ENCODE results near the gene SCRT2. TPM values are rescaled to one million over a fixed set of nuclear protein-coding genes. Genes with fewer than 3 reads are reported as not detected.

SCRT2 gene
- total RNA-seq, 1 experiment from 2014 or later = 0.20 TPM

DNA sequence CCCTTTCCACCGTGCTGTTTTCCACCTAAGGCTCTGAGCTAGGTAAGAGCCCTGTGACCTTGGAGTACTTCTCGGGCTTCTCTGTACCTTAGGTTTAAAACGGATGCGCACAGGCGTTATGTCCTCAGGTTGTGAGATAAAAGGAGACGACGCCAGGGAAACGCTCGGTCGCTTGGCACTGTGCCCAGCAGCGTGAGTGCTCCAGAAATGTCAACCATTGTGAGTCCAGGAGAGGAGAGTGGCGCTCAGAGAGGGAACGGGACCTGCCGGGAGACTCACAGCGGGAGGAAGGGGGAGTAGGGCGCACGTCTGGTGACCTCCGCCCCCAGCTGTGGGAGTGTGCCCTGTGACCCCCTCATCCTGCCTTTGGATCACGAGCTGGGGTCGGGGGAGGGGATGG is 33.8 kb upstream of the SCRT2 start (continued):
- TF ChIP-seq SP1 (CRISPR knock-in tag; conservative IDR thresholded peaks at IDR 0.05) (no peak), ETV6 (CRISPR knock-in tag; IDR thresholded peaks at IDR 0.05) (no peak), NFE2L1 (CRISPR knock-in tag; IDR thresholded peaks at IDR 0.05) (no peak), ERG (CRISPR knock-in tag; IDR thresholded peaks at IDR 0.05) (no peak), ATF6 (CRISPR knock-in tag; IDR thresholded peaks at IDR 0.05) (no peak)

DNA sequence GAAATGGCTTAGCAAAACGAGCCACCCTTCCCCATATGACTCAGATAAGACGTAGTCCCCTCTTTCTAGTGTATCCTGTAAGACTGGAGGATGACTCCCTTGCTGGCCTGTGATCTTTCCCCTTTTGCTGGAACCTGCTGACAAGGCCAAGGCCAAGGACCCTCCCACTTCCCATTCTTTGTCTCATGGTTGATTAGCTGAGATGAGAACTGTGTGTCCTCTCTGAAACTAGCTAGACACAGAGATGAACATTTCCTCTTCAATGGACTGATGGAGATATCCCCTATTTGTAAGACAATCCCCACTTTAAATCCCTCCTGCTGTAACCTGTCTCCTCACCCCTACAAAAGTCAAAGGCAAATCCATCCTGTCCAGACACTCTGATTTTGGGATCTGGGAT is 33.4 kb upstream of the SCRT2 start:
- POLR2A ChIA-PET = interaction anchor here (0.5 kb wide), 1 partner anchor 330 kb away, joined by 4 read pairs; no protein-coding TSS in a partner anchor
- Mint-ChIP-seq H3K4me1 (peaks cover 29% of the 10 kb centered on the region), H3K27me3 (ENCODE audit: low read depth) (peaks cover 45% of the 10 kb centered on the region), H3K27ac (no peak overlapping the region), H3K9me3 (peaks cover 25% of the 10 kb centered on the region), H3K36me3 (peaks cover 10% of the 10 kb centered on the region), H3K4me3 (peak overlapping the region; percentile 89)
- CTCF ChIA-PET = interaction anchor here (1.5 to 2.4 kb wide), 3 partner anchors 20 to 132 kb away, joined by 5 to 7 read pairs (median 6); no protein-coding TSS in a partner anchor
- DNase-seq (ENCODE audit: low spot score) (no peak), ATAC-seq (no peak)
- TF ChIP-seq ATF1 (CRISPR knock-in tag; IDR thresholded peaks at IDR 0.05) (no peak), ZSCAN18 (CRISPR knock-in tag; IDR thresholded peaks at IDR 0.05) (no peak), JUN (CRISPR knock-in tag; IDR thresholded peaks at IDR 0.05) (no peak), NFATC4 (CRISPR knock-in tag; IDR thresholded peaks at IDR 0.05) (no peak), ZNF671 (CRISPR knock-in tag; IDR thresholded peaks at IDR 0.05) (no peak)

DNA sequence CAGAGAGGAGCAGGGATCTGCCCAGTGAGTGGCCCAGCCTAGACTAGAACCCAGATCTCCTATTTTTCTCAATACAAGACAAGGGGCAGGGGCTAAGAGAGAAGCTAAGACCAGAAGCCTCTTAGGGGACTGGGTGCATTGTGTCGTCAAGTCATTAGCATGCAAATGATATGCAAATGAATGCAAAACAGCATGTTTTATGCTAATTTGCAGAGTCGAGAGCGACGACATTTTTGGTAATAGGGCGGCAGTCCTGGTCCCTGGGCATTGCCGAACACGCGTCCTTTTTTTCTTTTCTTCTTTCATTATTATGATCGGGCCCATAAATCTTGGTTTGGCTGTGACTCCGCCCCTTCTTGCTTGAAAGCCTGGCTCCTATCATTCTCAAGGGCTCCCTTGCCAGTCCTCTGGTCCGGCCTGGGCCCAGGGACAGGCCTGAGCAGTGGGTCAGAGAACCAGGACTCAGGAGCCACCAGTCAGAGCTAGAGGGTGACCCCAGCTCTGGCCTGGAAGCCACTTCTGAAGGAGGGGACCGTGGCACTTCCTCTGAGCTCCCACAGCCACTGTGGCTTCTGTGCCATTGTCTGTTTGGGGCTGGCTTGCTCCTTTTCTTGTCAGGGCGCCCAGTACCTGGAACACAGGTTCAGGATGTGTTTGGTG is 32.0 kb upstream of the SCRT2 start:
- H3K36me3 Mint-ChIP-seq = peaks cover 7% of the 10 kb centered on the region
- CTCF ChIA-PET = interaction anchor here (0.6 to 2.4 kb wide), 9 partner anchors 19 to 62 kb away, joined by 3 to 6 read pairs (median 5); partner anchors contain the start of gene SCRT2
- DNase-seq (ENCODE audit: low spot score) = no peak
- POLR2A ChIA-PET = no interaction called here
- peaks cover 18% of the 10 kb centered on the region for H3K9me3 Mint-ChIP-seq
- no peak overlapping the region for H3K4me3 Mint-ChIP-seq
- no peak for ATAC-seq
- no peak for TF ChIP-seq ZNF396 (CRISPR knock-in tag; IDR thresholded peaks at IDR 0.05; ENCODE audit: borderline replicate concordance)
- H3K4me1 Mint-ChIP-seq = peaks cover 29% of the 10 kb centered on the region
- no peak overlapping the region for H3K27ac Mint-ChIP-seq
- H3K27me3 Mint-ChIP-seq (ENCODE audit: low read depth) = peaks cover 42% of the 10 kb centered on the region

DNA sequence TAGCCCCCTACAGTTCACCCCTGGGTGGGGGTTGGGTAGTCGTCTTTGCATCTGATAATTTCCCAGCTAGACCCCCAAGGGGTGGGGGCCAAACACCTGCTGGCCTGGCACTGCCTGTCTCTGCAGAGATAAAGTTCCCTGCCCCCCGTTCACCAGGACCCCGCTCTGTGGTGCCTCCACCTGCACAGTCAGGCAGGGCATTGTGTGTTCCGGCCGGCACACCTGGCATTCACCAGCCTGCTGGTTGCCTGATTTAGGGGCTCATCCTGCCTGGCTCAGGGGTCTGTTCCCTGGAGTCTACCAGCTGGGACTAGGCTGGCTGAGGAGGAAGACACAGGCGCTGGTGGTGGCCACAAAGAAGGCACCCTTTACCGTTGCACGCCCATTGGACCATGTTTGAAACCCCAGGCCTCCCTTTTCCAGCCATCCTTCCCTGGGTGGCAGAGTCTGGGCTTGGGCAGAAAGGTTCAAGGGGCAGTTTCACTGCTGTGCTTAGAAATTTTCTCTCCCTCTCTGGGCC is 30.8 kb upstream of the SCRT2 start:
- CTCF ChIA-PET = interaction anchor here (0.6 to 1.4 kb wide), 3 partner anchors 38 to 61 kb away, joined by 5 to 9 read pairs (median 5); no protein-coding TSS in a partner anchor
- H3K4me1 Mint-ChIP-seq = peaks cover 32% of the 10 kb centered on the region
- TF ChIP-seq E2F1 (CRISPR knock-in tag; IDR thresholded peaks at IDR 0.05) (no peak), GTF2I (CRISPR knock-in tag; conservative IDR thresholded peaks at IDR 0.05) (no peak), ZNF138 (CRISPR knock-in tag; conservative IDR thresholded peaks at IDR 0.05) (no peak), ELF4 (CRISPR knock-in tag; IDR thresholded peaks at IDR 0.05; ENCODE audit: low read depth) (no peak), USF2 (CRISPR knock-in tag; IDR thresholded peaks at IDR 0.05) (no peak), MYBL2 (CRISPR knock-in tag; IDR thresholded peaks at IDR 0.05) (no peak)
- TF ChIP-seq, protein P1, sequence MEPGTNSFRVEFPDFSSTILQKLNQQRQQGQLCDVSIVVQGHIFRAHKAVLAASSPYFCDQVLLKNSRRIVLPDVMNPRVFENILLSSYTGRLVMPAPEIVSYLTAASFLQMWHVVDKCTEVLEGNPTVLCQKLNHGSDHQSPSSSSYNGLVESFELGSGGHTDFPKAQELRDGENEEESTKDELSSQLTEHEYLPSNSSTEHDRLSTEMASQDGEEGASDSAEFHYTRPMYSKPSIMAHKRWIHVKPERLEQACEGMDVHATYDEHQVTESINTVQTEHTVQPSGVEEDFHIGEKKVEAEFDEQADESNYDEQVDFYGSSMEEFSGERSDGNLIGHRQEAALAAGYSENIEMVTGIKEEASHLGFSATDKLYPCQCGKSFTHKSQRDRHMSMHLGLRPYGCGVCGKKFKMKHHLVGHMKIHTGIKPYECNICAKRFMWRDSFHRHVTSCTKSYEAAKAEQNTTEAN (CRISPR knock-in tag; IDR thresholded peaks at IDR 0.05) = no peak
- TF ChIP-seq, protein P2, sequence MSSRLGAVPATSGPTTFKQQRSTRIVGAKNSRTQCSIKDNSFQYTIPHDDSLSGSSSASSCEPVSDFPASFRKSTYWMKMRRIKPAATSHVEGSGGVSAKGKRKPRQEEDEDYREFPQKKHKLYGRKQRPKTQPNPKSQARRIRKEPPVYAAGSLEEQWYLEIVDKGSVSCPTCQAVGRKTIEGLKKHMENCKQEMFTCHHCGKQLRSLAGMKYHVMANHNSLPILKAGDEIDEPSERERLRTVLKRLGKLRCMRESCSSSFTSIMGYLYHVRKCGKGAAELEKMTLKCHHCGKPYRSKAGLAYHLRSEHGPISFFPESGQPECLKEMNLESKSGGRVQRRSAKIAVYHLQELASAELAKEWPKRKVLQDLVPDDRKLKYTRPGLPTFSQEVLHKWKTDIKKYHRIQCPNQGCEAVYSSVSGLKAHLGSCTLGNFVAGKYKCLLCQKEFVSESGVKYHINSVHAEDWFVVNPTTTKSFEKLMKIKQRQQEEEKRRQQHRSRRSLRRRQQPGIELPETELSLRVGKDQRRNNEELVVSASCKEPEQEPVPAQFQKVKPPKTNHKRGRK (CRISPR knock-in tag; IDR thresholded peaks at IDR 0.05; ENCODE audit: borderline replicate concordance) = no peak
- TF ChIP-seq, protein P3, sequence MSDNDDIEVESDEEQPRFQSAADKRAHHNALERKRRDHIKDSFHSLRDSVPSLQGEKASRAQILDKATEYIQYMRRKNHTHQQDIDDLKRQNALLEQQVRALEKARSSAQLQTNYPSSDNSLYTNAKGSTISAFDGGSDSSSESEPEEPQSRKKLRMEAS (CRISPR knock-in tag; IDR thresholded peaks at IDR 0.05) = no peak
- POLR2A ChIA-PET = no interaction called here
- H3K4me3 Mint-ChIP-seq = no peak overlapping the region
- ATAC-seq (no peak), DNase-seq (ENCODE audit: low spot score) (no peak)
- H3K27ac Mint-ChIP-seq = no peak overlapping the region
- H3K27me3 Mint-ChIP-seq (ENCODE audit: low read depth) = peaks cover 37% of the 10 kb centered on the region
- H3K9me3 Mint-ChIP-seq = peaks cover 18% of the 10 kb centered on the region
- peaks cover 7% of the 10 kb centered on the region for H3K36me3 Mint-ChIP-seq
